Fibroblast of skin of scalp (primary cell): ENCODE measurements around the gene ELFN1.
"Not testable (repeated sequence)": the region's sequence is repeated elsewhere in the genome, so short reads cannot be mapped to it uniquely, and the experiment has no call there.

Source experiments
- DNase-seq: peaks from one replicate; pipeline ENCODE4 v3.0.0-alpha.2; 2013

The ELFN1 gene

GRCh38 chr7:1712907-1713501, 42.9 kb downstream of the ELFN1 start:
- DNase-seq: no peak

- DNase-seq: no peak
These were observed 43.7 kb downstream of the ELFN1 start for GRCh38 chr7:1713502-1714484.

GRCh38 chr7:1714583-1715330, 44.7 kb downstream of the ELFN1 start:
- no peak for DNase-seq

- no peak for DNase-seq
These were observed 45.2 kb downstream of the ELFN1 start for GRCh38 chr7:1715331-1715625.

GRCh38 chr7:1715671-1716074, 45.6 kb downstream of the ELFN1 start:
- DNase-seq: no peak

GRCh38 chr7:1716263-1717094, 46.4 kb downstream of the ELFN1 start:
- peak; percentile 57 for DNase-seq

- no peak for DNase-seq
These were observed 47.0 kb downstream of the ELFN1 start for GRCh38 chr7:1717095-1717483.

GRCh38 chr7:1717903-1718676, 48.0 kb downstream of the ELFN1 start:
- DNase-seq: no peak

- not testable (repeated sequence) for DNase-seq
These were observed 48.8 kb downstream of the ELFN1 start for GRCh38 chr7:1718850-1719249.

- not testable (repeated sequence) for DNase-seq
These were observed 49.2 kb downstream of the ELFN1 start for GRCh38 chr7:1719256-1719655.

- no peak for DNase-seq
These were observed 49.8 kb downstream of the ELFN1 start for GRCh38 chr7:1719913-1720312.

GRCh38 chr7:1720326-1720725, 50.2 kb downstream of the ELFN1 start:
- DNase-seq: no peak

- peak; percentile 11 for DNase-seq
These were observed 51.1 kb downstream of the ELFN1 start for GRCh38 chr7:1721047-1721690.

- DNase-seq: no peak
These were observed 53.2 kb downstream of the ELFN1 start for GRCh38 chr7:1723254-1723653.

- DNase-seq: no peak
These were observed 54.2 kb downstream of the ELFN1 start for GRCh38 chr7:1724118-1724910.

- peak; percentile 68 for DNase-seq
These were observed 55.2 kb downstream of the ELFN1 start for GRCh38 chr7:1725199-1725690.

GRCh38 chr7:1725766-1726630, 55.9 kb downstream of the ELFN1 start:
- no peak for DNase-seq

GRCh38 chr7:1727079-1727478, 57.0 kb downstream of the ELFN1 start:
- no peak for DNase-seq
